ENCODE measurements around the gene CARTPT.
A peak's percentile ranks its signal among the peaks of the same experiment; 100 is the strongest.

Gene CARTPT

DNA sequence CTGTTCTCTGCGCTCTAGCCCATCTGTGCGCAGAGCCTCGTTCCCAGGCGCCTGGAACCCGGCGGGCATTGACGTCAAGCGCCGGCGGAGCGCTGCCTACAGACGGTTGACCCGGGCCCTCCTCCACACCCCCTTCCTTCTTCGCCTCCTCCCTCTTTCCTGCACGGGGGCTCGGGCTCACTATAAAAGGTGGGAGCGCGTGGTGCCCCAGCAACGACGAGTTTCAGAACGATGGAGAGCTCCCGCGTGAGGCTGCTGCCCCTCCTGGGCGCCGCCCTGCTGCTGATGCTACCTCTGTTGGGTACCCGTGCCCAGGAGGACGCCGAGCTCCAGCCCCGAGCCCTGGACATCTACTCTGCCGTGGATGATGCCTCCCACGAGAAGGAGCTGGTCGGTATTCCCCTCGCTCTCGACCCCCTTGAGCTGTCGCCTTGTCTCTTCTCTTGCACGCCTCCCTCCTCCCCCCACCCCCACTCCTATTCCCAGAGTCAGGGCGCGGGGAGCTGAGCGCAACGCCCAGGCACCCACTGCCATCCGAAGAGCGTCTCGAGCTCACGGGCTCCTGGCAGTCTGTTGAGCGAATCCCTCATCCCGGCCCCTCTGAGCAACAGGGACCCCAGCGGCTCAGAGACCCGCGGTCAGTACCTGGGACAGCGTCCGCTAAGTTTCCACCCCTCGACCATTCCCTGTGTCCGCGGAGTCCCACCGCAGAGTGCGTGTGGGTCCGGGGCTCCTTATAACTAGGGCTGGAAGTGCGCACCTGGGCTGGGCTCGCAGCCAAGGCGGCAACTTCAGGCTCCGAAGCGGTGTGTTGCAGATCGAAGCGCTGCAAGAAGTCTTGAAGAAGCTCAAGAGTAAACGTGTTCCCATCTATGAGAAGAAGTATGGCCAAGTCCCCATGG, at the start of gene CARTPT:
CARTPT (plus strand) TSS at position 213 of the 902 bp plus-strand sequence; CDS start at position 232, 19 bp downstream.
- no peak for DNase-seq (ENCODE audit: low spot score)

DNA sequence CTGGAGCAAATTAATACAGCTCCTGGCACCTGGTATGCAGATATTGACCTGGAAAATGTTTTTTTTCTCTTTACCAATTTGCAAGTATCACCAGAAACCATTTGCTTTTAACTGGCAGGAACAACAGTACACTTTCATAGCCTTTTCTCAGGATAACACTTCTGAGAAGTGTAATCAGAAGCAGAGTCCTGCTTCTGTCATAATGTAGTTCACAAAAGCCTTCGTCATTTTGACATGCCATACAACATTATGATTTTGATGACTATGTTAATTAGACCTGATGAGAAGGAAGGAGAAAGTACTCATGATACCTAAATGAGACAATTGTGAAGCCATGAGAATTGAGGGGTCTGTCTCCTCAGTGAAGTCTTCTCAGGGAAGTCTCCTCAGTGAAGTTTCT, 41.1 kb upstream of the CARTPT start:
- DNase-seq (ENCODE audit: low spot score), result no peak

DNA sequence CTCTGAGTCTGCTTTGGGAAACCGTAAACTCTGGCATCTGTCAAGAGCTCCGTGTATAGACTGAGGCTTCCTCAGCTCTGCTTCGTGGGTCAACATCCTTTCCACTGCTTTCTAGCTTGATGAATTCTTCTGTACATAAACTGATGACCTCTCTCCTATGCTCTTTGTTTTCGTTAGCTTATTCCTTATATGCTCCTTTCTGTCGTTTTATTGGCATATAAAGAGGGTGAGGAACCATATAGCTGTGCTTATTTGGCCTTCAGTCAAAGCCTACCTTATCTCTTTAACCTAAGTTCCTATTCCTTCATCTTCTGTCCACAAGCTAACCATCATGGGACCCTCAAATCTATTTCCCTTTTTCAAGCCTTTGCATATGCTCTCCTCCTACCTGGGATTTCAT, 39.4 kb upstream of the CARTPT start:
- DNase-seq (ENCODE audit: low spot score), result no peak

DNA sequence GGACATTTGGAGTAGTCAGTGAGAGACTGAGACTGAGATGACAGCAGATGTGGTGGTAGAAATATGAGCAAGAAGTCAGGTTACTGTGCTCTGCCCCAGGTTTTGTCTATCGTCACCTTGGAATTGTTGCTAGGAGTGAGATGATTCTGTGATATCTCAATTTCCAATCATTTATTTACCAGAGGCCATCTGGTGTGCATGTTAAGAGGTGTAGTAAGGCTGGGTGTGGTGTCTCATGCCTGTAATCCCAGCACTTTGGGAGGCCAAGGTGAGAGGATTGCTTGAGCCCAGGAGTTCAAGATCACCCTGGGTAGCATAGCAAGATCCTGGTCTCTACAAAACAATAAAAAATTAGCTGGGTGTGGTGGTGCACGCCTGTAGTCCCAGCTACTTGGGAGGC, 38.6 kb upstream of the CARTPT start:
- no peak for DNase-seq (ENCODE audit: low spot score)

DNA sequence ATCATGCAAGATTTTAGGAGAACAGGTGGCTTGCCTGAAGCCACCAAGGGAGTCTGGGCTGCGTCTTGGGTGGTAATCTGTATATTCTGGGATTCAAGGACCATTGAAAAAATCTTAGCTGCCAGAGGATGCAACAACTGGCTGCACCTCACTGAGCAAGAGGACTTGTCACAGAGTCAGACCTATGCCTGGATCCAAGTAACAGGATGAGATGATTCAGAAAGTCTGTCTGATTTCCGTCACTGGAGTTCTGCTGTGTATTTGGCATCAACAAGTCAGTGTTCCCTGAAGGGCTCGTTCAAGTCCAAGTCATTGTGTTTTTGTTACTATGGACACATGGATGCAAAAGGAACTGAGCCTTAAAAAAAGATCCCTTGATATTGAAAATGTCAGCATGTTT, 37.8 kb upstream of the CARTPT start:
- DNase-seq (ENCODE audit: low spot score), result no peak

DNA sequence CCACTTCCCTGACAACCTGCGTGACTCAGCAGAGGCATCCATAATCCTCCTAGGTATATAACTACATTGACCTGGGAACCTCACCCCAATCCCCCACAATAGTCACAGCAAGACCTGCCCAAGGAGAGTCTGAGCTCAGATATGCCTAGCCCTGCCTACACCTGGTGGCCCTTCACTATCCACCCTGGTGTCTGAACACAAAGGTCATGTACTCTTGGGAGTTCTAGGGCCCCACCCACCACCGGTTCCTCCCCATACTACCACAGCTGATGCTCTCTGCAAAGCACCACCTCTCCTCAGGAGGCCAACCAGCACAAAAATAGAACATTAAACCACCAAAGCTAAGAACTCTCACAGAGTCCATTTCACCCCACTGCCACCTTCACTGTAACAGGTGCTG, 34.8 kb upstream of the CARTPT start:
- no peak for DNase-seq (ENCODE audit: low spot score)

DNA sequence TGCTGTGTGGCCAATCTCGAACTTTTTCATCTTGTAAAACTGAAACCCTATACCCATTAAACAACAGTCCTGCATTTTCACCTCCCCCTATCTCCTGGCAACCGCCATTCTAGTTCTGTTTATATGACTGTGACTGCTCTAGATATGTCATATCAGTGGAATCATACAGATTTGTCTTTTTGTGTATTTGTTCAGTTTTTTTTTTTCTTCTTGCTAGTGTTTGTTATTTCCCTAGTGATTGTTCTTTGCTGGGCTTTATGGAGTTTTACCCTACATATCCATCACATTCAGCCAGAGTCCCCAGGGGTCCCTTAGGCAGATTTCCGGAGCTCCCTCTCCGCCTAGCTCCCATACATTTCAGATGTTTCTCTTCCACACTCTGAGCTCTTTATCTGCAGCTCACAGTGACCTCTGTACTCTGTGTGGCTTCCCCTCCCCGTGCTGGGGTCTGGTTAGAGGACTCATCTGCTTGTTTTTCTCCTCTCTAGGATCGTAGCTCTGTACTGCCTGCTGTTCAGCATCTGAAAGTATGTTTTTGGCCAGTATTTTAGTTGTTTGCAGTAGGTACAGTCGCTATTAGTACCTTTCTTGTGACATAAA, 25.1 kb upstream of the CARTPT start:
- DNase-seq (ENCODE audit: low spot score), result peak; percentile 43

DNA sequence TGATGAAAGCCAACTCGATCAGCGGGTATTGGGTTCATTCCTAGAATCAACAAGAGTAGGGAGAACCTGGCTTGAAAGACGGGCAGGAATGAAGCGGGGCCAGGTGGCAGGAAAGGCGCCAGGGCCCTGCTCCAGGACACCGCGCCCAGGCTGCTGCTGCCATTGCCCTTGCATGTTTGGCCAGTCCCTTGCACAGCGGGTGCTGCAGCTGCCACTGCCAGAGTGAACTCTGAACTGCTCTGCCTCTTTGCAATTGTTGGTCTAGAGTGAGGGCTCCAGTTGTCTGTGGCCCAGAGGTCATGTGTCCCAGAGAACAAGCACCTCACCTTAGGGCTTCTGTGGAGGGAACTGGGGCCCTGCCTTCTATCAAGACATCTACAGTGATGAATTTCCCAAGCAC, 24.0 kb upstream of the CARTPT start:
- no peak for DNase-seq (ENCODE audit: low spot score)

DNA sequence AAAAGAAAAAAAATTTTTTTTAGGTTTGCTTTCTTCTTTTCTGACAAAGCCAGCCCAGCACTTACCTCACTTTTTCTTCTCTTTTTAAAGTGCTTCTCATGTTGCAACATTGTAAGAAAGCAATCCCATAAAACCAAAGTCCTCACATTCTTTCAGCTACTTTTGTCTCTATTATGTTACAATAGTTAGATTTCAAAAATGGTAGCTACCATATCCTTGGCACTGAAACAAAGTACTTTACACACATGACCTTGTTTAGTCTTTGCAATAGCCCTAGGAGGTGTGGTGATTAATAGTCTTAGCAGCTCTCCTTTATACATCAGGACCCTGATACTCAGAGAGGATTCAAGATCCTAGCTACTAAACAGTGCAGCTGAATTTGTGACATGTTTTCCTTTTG, 23.5 kb upstream of the CARTPT start:
- DNase-seq (ENCODE audit: low spot score), result no peak

DNA sequence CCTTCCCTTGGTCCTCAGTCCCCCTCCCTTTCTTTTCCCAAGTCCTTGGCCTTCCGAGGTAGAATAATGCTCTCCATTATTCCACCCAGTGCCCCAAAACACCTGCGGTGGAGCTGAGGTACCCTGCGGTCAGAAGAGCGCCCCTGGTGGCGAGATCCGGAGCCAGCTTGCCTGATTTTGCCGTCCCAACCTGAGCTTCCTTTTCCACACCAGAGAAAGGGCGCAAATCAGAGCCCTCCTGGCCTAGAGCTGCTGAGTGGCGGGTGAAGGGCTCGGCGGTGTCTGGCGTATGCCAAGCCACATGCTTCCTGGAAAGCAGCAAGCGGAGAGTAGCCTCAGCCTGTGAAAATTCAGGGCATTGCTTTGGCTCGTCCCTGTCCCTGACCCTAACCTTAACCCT, 21.1 kb upstream of the CARTPT start:
- no peak for DNase-seq (ENCODE audit: low spot score)

DNA sequence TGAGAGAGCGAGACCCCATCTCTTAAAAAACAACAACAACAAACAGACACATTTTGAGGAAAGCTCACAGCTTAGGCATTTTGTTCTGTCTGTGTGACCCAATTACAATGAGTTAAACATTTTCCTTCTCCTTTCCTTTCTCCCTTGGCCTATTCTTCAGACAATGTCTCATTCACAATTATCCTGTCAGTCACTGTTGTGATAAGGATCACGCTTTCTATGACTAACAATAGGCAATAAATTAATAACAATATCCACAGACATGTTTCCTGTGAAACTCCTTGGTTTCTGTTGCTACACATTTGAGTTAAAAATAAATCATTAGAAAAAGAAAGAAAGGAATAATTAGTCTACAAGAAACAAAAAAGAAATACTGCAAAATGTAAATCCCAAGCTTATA, 19.8 kb upstream of the CARTPT start:
- no peak for DNase-seq (ENCODE audit: low spot score)

DNA sequence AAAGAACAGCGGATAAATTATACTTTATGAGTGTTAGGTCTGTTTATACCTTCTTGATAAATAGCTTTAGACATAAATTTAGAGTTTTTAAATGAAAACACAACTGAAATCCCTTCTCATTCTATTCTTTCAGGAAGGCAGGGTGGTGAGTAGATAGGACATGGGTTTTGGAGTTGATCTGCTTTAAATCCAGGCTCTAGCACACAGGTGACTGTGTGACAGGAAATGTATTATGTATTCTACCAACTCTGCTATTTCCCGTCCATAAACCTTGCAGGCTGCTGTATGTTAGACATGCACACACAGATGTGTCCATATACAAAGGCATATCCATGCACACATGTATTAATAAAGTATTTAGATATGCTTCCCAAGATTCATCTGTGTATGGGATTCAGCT, 19.3 kb upstream of the CARTPT start:
- DNase-seq (ENCODE audit: low spot score), result no peak

DNA sequence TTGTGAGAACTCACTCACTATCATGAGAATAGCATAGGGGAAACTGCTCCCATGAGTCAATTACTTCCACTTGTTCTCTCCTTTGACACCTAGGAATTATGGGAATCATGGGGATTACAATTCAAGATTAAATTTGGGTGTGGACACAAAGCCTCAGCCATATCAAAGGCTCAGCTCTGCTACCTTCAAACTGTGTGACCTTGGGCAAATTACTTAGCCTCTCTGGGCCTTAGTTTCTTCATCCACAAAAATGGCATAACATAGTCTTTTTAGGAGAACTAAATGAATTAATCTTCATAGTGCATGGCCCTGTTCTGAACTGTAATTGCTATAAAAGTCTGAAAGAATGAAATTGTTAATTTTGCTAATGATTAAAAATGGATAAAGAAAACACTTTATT, 18.3 kb upstream of the CARTPT start:
- DNase-seq (ENCODE audit: low spot score), result no peak

DNA sequence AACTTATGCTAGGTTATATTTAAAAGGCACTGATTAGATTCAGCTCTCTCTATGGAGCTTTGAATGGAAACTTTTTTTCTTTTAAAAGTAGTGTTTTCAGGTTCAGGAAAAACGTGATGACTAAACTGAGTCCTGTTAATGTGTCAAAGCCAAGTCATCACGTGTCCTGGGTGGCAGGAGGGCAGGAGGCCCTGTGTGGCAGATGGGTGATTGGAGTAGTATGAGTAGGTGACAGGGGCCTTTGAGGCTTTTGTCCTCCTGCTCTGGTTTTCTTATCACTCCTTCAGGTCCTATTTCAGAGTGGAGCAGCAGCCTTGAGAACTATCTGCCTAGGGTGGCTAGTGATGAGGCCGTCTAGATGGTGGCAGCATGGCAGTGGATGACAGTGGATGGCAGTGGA, 17.7 kb upstream of the CARTPT start:
- DNase-seq (ENCODE audit: low spot score), result no peak

DNA sequence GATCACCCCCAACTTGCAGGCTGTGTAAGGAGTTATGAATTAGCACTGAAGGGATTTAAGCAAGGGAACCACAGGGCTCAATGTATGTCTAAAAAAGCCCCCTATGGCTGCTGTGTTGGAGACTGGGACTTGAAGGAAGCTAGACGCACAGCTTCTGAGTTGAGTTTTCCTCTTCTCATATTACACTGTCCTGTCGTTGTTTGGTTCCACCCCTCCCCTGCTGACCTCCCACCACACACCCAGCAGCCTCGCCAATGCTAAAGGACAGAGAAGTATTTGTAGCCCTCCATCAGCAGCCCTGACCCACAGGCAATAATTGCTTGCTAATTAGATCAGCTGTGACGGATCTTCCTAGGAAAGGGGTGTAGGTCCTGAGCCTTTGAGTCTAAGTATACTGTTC, 15.1 kb upstream of the CARTPT start:
- DNase-seq (ENCODE audit: low spot score), result no peak

DNA sequence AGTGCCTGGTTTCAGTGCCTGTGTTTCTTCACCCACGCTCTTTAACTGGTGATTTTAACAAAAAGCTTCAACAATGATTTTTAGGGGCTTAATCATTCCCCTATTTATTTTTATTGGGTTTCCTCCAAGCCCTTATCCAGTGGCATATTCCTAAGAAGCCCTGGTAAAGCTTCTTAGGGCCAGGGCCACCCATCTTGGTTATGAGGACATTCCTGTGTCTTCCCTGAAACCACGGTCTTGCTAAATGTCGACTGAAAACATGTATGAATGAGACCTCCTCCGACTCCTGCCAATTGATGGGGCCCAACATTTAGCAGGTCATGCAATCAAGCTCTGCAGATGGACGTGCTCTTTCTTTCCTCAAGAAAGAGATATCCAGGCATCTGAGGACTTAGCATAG, 13.7 kb upstream of the CARTPT start:
- DNase-seq (ENCODE audit: low spot score), result no peak

DNA sequence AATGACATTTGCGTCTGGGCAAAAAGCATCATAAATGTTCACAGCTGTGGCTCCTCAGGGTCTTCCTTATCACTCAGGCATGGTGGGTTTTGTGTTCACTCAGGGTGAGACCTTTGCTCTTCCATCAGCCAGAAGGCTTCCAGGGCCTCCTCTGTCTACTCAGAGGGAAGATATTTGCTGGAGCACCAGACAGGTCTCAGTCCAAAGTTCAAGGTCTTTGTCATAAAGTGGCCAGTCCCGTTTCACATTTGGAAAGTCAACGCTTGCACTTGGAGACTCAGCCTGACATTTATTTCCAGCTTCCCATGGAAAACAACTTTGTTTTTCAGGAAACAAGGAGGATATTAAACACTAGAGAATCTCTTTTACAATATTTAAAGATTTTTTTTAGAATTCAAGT, 12.2 kb upstream of the CARTPT start:
- DNase-seq (ENCODE audit: low spot score), result peak; percentile 16

DNA sequence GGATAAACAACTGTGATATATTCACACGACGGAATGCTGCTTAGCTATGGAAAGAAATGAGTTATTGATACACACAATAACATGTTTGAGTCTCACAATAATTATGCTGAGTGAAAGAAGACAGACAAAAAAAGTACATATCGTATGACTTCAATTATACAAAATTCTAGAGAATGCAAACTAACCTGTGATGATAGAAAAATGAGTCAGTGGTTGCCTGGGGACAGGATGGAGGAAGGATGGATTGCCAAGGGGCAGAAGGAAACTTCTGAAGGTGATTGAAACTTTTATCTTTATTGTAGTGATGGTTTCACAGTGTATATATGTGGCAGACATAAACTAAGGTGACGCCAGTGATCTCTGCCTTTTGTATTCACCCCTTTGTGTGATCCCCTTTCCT, 7.5 kb upstream of the CARTPT start:
- no peak for DNase-seq (ENCODE audit: low spot score)

DNA sequence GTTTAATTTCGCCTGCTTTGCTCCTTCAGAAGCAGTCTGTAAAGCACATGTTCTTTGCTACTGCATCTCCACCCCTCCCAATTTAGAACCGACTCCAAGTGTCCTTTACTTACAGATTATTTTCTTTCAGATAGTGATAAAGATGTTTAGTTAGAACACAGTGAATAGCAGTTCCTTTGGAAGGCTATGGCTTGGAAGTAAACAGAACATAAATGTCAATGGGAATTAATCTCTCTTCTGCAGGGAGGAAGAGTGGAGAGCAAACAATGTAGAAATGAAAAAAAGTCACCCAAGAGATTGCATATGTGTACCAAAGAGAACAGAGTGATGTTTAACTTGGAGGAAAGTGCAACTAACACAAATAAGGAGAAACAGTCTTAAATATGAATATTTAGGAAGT, 4.2 kb upstream of the CARTPT start:
- DNase-seq (ENCODE audit: low spot score), result no peak

DNA sequence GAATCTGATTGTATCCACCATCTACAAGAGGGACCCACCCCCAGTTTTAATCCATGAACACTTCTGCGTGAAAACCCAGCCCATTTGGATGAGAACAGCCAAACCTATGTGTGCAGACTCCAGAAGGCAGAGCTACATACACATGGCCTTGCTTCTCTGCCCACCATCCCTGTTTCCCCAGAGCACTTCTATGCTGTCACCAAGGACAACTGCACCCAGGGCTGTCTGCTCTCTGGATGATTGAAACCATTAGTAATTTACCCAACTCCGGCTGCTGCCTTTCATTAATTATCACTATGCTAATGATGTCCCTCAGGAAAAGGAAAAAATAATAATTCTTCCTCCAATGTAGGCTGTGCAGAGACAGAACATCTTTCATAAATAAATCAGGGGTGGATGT, 8.9 kb downstream of the CARTPT start:
- DNase-seq (ENCODE audit: low spot score), result no peak

DNA sequence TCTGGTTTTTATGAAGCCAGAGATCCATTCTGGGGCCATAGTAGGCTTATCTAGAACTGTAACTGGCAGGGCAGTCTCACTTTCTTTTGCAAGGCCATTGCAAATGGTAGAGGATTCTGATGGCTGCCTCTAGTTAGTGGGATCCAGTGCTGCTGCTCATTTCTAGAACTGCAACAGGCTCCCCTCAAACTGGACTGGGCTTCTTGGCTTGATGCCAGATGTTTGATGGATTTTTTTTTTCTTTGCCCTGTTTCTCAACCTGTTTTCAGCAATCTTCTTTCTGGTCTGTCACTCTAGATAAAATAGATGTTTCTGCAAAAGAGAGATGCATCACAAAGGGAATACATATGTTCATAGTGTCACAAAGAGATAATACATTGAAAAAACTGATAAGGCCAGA, 11.9 kb downstream of the CARTPT start:
- DNase-seq (ENCODE audit: low spot score), result no peak

DNA sequence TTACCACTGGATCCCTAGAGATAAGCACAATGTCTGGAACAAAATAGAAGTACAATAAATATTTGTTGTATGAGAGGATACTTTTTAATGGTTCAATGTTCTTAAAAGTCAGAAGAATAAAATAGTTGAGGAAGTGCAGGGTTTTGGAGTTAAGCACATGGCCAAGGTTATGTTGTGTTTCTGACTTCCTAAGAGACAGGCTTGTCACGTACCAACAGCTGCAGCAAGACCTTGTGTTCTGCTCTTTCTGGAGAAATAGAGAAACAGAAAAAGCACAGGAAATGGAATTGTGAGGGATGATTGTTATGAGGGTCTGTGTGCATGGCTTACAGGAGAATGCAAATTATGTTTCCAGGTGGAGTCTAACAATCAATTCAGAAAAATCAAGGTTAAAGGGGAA, 12.9 kb downstream of the CARTPT start:
- no peak for DNase-seq (ENCODE audit: low spot score)

DNA sequence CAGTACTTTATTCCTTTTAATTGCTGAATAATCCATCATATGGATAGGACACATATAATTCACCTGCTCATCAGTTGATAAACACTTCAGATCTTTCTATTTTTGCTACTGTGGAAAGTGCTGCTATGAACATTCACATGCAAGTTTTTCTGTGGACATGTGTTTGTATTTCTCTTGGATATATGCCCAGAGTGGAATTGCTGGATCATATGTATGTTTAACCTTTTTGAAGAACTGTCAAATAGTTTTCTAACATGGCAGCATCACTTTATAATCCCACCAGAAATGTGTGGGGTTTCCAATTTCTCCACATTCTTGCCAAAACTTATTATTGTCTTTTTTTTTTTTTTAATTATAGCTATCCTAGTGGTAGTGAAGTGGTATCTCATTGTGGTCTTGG, 15.1 kb downstream of the CARTPT start:
- no peak for DNase-seq (ENCODE audit: low spot score)
